SHP77 (cell line): ENCODE data around the gene NEU4.
"Not testable (repeated sequence)": the region's sequence is repeated elsewhere in the genome, so short reads cannot be mapped to it uniquely, and the experiment has no call there.

Experiments used
- DNase-seq, 2 experiments: peaks; one replicate each; lab custom pipeline; 2025; lab: John Stamatoyannopoulos, UW

Gene NEU4

GRCh38 chr2:241799522-241800197 is 9.3 kb upstream of the NEU4 start:
- no peak for DNase-seq

DNA sequence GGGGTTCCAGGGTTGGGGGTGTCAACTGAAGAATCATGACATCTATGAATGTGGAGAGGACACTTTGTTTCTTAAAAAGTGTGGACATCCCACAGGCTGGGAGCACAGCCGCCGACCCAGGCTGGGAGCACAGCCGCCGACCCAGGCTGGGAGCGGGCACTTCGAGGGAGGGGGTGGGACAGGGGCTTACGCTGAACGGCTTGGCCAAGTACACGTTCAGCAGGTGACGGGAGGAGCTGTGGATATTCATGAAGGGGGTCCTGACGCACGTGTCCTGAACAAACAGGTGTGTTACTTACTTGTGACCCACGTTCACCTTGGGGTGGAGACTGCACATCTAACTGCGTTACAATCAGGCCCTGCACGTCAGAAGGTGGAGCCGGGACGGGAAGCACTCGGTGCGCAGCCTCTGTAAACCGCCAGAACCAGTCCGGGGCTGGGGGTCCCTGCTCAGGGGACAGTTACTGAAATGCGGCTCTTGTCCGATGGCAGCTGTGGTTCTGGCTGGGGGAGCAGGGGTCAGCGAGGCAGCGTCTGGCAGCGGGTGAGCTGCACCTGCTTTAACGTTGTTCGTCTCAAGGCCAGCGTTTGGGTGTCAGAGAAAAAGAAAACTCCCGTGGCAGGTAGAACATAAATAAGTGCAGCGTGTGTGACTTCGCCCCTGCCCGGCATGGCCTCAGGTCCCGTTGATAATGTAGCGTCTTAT is 8.6 kb upstream of the NEU4 start:
- not testable (repeated sequence) for DNase-seq

DNA sequence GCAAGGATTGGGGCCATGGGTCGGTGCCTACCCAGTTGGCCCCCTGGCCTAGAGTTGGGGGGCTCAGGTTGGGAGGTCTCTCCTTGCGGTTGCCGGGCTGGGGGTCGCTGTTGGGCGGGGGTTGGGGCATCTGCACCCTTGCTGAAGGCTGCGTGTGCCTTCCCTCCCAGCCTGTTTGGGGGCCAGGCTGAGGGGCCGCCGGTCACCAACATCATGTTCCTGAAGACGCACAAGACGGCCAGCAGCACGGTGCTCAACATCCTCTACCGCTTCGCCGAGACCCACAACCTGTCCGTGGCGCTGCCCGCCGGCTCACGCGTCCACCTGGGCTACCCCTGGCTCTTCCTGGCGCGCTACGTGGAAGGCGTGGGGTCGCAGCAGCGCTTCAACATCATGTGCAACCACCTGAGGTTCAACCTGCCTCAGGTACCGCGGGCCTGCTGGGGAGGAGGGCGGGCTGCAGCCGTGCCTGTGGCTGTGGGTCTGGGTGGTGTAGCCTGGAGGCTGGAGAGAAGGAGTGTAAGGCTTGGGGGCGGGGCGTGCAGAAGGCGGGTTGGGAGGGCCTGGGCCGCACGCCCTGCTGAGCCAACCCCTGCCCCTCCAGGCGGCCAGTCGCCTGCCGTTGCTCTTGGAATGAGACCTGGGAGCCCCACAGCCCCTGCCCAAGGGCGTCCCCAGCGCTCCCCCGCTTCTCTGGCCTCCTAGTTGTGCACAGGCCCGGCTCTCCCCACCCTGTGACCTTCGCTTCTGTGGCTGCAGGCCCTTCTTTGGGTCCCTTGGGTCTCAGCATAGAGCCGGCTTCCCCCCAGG is 7.2 kb upstream of the NEU4 start:
- DNase-seq: no peak

DNA sequence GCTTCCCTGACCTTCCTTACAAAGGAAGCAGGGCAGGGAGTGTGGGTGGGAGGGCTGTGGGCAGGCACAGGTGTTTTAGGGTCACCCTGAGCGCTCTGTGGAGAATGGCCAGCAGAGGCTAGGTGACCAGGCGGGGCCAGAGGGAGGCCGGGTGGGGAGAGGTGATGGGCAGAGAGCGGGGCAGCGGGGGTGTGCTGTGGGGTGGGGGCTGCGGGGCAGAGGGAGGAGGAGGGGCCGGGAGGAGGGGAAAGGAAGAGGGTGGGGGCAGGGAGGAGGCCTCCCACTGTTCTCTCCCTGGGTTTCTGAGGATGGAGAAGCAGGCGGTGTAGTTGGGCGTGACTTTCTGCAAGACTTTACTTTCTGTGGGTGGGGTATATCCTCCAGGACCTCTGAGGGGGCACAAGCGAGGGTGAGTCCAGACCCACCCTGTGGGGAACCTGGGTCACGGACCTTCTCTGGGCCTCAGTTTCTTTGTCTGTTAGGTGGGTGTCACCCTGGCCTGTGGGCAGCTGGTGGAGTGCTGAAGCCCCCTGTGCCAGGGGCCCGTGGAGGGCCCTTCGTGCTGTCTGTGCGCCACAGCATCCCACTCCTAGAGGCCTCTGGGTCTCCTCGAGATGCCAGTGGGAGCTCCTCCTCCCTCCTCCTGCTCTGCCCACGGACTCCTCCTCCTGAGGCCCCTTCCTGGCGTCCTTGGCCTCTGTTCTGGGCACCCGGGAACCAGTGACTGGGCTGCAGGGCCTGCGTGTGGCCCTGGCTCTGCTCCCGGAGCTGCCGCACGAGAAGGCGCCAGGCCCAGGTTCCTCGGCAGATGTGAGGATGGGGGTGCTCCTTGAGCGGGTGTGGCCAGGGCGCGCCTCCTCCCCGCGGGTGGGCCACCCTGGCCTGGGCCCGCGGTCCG is 6.3 kb upstream of the NEU4 start:
- no peak for DNase-seq

GRCh38 chr2:241803387-241804325 is 5.3 kb upstream of the NEU4 start:
- DNase-seq: no peak

DNA sequence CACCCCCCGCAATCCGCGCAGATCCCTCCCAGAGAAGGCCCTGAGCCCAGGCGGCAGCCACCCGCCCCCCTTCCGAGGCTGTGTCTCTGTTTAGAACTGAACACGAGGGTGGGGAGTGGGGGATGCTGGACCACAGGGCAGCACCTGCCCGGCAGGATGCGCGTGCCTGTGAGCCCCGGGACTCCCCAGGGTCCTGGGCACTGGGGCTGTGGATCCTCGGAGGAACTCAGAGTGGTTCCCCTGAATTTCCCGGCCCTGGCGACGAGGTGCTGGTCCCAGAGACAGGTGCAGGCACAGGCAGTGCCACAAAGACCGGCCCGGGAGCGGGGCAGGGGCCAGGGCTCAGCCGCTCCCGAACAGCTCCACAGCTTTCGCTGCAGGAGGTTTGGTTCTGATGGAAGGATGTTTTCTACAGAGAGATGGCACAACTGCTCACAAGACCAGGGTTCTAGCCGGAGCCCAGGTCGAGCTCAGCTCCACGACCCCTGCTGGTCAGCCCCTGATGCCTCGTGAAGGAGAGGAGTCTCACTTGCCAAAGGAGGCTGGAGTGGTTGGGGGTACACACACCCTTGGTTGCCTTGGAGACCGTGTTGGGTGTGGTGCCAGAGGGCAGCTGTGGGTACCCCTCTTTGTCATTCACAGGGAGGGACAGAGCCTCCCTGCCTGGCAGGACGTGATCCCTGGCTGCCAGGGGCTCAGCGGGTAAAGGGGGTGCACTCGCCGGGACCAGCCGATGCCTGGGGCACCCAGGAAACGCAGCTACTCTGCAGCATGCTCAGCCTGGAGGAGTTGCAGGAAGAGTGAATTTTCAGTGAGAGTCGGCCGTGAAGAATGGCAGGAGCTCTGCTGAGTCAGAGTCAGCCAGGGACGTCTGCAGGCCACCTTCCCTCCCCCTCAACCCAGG is 4.4 kb upstream of the NEU4 start:
- DNase-seq: no peak

- DNase-seq: not testable (repeated sequence)
Measured at GRCh38 chr2:241806217-241806616, 2.8 kb upstream of the NEU4 start.

DNA sequence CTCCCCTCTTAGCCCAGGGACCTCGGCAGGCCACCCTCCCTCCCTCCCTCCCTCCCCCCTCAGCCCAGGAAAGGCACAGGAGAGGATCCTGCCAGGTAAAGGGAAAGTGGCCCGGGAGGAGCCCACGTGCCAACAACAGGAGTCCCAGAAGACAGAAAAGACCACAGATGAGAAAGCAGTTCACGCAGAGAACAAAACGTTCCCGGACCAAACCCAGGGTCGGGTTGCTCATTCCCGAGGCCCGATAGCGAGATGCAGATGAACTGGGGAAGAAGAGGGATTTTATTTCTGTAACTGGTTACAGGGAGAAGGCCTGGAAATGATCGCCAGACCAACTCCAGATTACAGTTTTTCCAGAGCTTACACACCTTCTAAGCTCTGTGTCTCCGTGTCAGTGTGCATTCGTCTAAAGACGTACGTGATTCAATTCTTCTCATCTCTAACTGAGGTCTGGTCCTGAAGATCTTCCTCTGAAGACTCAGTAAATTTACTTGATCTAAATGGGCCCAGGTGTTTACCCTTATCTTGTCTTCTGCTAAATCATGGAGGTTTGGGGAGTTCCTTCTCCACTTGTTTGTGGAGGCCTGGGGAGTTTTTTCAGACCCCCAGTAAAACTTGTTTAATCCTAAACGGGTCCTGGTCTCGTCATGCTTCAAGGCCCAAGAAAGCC is 807 bp upstream of the NEU4 start:
- no peak for DNase-seq

- DNase-seq: no peak
Measured at GRCh38 chr2:241809383-241810306, 652 bp downstream of the NEU4 start.

DNA sequence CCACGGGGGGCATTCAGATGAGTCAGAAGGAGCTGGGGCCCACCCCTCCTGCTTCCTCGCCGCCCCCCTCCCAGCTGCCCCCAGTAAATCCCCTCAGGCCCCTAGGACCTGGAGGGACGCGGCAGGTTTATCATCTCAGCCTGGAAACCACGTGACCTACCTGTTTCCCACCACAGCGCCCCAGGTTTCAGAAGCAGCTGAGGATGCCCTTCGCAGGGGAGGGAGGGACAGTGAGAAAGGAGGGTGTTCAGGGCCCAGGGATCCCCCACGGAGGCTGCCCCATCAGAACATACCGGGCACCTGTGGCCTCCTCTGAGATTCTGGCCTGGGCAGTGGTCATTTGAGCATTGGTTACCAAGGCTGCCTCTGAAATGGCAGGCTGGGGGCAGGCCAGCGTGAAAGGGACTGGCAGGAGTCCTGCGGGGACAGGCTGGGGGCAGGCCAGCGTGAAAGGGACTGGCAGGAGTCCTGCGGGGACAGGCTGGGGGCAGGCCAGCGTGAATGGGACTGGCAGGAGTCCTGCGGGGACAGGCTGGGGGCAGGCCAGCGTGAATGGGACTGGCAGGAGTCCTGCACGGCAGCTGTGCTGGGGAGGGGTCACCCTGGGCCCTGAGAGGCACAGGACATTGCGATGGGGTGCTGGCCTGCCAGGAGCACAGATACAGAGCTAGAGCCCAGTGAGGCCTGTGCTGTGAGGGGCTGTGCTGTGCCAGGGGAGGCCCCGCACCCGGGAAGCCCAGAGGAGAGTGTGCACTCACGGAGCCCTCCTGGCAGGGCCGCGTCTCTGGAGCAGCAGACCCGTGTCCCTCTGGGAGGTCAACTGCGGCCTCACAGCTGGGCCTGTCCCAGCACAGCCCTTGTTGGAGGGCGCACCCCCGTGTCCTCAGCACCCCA is 1.6 kb downstream of the NEU4 start:
- DNase-seq: no peak

GRCh38 chr2:241811201-241811951 is 2.4 kb downstream of the NEU4 start:
- DNase-seq: no peak

DNA sequence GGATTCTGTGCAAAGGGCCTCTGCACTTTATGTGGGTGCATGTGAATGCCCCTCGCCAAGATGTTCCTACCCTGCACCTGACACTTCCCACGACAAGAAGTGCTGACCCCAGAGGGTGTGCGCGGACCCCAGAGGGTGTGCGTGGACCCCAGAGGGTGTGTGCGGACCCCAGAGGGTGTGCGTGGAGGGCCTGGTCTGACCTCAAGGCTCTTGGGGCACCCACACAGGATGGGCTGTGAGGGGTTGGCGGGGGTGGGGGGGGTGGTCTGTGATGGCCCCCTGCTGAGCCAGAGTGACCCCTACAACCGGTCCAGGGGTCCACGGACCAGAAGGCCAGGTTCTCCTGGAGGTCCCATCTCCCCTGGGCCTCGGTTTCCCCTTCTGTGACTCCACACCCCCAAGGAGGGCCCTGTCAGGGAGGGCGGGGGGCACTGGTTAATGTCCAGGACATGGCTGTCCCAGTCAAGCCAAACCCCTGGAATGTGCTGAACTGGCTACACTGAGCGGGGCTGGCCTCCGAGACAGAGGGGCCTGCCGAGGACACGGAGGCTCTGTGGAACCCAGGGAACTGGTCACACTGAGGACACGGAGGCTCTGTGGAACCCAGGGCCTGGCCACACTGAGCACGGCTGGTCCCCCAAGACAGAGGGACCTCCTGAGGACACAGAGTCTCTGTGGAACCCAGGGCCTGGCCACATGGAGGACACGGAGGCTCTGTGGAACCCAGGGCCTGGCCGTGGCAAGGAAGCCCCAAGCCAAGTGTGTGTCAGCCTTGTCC is 3.1 kb downstream of the NEU4 start:
- DNase-seq: no peak

DNA sequence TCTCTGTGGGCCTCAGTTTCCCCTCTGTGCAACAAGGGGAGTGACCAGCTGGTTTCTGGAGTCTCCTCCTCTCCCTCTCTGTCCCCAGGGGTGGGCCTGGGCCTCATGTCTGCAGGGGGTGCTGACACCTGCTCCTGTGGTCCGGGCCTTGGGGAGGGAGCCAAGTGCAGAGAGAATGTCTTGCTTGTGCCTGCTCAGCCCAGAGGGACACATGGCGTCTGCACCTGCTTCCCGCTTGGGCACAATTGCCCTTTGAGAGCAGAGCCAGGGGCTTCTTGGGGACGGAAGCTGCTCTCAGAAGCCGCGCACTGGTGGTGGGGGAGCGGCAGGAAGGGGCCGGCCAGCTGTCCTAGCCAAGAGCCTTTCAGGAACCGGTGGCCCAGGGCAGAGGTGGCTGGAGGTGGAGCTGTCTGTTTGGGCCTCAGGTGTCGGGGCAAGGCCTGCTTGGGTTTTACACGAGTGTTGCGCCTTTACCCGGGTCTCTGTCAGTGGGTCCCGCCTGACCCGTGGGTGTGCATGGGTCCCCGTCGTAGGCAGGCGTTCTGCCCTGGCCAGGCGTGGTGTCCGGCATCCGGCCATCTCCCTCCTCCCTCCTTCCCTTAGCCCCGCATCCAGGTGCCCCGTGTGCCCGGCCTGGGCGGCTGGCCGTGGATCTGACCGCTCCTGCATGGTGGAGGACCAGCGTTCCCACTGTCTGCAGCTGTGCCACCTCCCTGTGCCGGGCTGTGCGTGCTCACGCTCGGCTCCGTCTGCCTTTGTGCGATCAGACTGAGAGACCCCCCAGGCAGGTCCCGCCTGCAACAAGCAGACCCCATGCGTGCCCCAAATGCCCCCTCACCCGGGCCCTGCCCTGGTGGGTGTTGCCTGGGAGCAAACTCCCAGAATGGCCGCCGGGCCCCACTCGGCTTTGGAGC is 4.0 kb downstream of the NEU4 start:
- peak in 1 of 2 experiments; percentile 26 for DNase-seq

DNA sequence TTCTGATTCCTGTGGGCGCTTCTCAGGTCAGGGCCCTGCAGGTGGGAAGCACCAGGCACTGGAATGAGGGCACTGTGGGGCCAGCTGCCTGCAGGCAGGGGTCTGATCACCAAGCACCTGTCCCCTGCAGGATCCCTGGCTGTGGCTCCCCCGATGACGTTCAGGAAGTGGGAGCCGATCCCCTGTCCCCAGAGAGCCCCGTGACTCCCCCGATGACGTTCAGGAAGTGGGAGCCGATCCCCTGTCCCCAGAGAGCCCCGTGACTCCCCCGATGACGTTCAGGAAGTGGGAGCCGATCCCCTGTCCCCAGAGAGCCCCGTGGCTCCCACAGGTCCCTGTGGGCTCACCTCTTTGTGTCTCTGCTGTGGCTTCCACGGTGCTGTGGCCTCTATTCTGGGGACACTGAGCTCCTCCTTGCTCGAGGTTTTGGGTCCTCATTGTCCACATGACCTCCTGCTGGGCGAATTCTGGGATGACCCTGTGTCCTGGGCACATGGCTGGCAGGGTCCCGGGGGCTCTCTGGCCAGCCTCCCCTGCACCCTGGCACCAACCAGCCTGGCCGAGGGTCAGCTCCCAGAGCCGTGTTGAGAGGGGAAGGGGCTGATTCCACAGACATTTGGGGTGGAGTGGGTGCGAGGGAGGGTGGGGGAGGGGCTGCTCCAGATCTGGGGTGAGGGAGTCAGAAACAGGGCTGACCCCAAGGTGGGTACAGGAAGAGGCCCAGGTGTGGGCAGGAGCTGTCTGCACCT is 4.8 kb downstream of the NEU4 start:
- no peak for DNase-seq
